ENCODE data around the gene BDP1. TPM values are rescaled to one million over a fixed set of nuclear protein-coding genes. Genes with fewer than 3 reads are reported as not detected.

BDP1 gene
- total and polyA plus RNA-seq, 2 of the 4 experiments (the other 2 are of a cell fraction) = 5.8 to 14.0 TPM

DNA sequence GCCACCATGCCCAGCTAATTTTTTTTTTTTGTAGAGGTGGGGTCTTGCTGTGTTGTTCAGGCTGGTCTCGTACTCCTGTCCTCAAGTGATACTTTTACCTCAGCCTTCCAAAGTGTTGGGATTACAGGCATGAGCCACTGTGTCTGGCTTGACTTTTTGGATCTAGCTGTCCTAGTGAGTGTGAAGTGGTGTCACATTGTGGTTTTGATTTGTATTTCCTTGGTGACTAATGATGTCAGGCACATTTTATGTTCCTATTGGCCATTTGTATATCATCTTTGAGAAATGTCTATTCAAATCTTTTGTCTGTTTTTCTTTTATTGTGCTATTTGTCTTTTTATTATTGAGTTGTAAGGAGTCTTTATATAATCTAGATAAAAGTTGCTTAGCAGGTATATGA lies 78.2 kb downstream of the BDP1 start:
- intact Hi-C loops (cut with micrococcal nuclease) (no loop called here), in situ Hi-C loops (cut with MboI; ENCODE audit: low sequenced_read_pairs) (no loop called here), dilution Hi-C loops (cut with HindIII; ENCODE audit: low sequenced_read_pairs, unreplicated experiment) (no loop called here)
- Histone ChIP-seq H3K18ac (ENCODE audit: low read depth, low read length) (peak overlapping the region; percentile 29; the same call in 1 of the 2 replicates), H3K9me3 (ENCODE audit: control insufficient read depth, insufficient read depth, low read length) (no peaks in the 10 kb centered on the region), H3K14ac (replicated peaks; ENCODE audit: low read depth, low read length) (no peak overlapping the region), H2AK5ac (ENCODE audit: low read depth, low read length) (no peak overlapping the region), H3K4me3 (ENCODE audit: insufficient read depth, low read depth, low read length) (no peak overlapping the region), H2BK15ac (ENCODE audit: low read depth, low read length) (no peak overlapping the region), H3K23ac (ENCODE audit: low read depth, low read length) (no peak overlapping the region), H4K20me1 (ENCODE audit: insufficient read depth, low read length) (no peaks in the 10 kb centered on the region), H4K5ac (ENCODE audit: low read depth, low read length) (0 out of 2 replicates have a peak overlapping the region, but pooled peaks have one; percentile 47), H4K91ac (ENCODE audit: insufficient read depth, low read depth, low read length) (no peak overlapping the region), H3K79me1 (ENCODE audit: low read depth in 1 of 2, low read length in 2 of 2) (peaks cover 19 to 23% of the 10 kb centered on the region in 2 experiments; a peak in 3 of 4 replicates), H2BK5ac (ENCODE audit: low read depth, low read length, poor library complexity, severe bottlenecking) (peak overlapping the region; percentile 4), H3K4me2 (ENCODE audit: low read depth, low read length) (no peak overlapping the region), H2BK120ac (ENCODE audit: low read depth, low read length) (no peak overlapping the region), H3K27ac (ENCODE audit: insufficient read depth, low read length) (peak overlapping the region; percentile 49; the same call in 1 of the 2 replicates), H4K8ac (ENCODE audit: low read depth in 2 of 2, low read length in 2 of 2) (no peak overlapping the region), H3K56ac (ENCODE audit: extremely low read depth, insufficient read depth, low read length) (no peak overlapping the region), H3K4ac (ENCODE audit: low read depth, low read length) (no peak overlapping the region), H2AK9ac (replicated peaks; ENCODE audit: low read depth, low read length, poor library complexity) (no peak overlapping the region), H2AFZ (replicated peaks; ENCODE audit: low read length, poor library complexity) (no peak overlapping the region), H3K36me3 (ENCODE audit: control insufficient read depth, insufficient read depth, low read length) (peaks cover 16% of the 10 kb centered on the region), H3K4me1 (ENCODE audit: control insufficient read depth, insufficient read depth, low read length) (peaks cover 2% of the 10 kb centered on the region), H3K9me1 (ENCODE audit: insufficient read depth, low read length) (peaks cover 2% of the 10 kb centered on the region; the same call in 1 of the 2 replicates), H3K9ac (ENCODE audit: low read depth, low read length) (no peak overlapping the region), H2BK20ac (ENCODE audit: low read depth, low read length) (no peak overlapping the region), H3K27me3 (ENCODE audit: control insufficient read depth, insufficient read depth, low read length) (no peaks in the 10 kb centered on the region)
- CTCF ChIA-PET = no interaction called here
- DNase-seq = peak; percentile 38
- BruUV-seq (replicated peaks) = no TSS peak
- POLR2A ChIA-PET (ENCODE audit: unreplicated experiment) = interaction anchor here (0.5 kb wide), 1 partner anchor 12 kb away, joined by 3 read pairs; no protein-coding TSS in a partner anchor
- ATAC-seq (ENCODE audit: low read depth) = peak; percentile 58; the same call in 1 of the 2 replicates
- TF ChIP-seq RCOR1 (IDR thresholded peaks at IDR 0.05; ENCODE audit: insufficient replicate concordance, low read length) (no peak), RFX5 (IDR thresholded peaks at IDR 0.05; ENCODE audit: low read depth, low read length) (peak; percentile 97)
- no CpG with 5 or more reads among the region's 1 CpG for WGBS, 2 experiments (ENCODE audit: extremely low coverage in 2 of 2, insufficient read length in 1 of 2)

Data from IMR-90 (cell line).